OCI-LY3 (cell line): Measurements from ENCODE around the gene SAMD11.
"Not testable (repeated sequence)": the region's sequence is repeated elsewhere in the genome, so short reads cannot be mapped to it uniquely, and the experiment has no call there.

Source experiments
- H2AFZ ChIP-seq: fragments of 200-600, 300-600 bp; shearing (Covaris generic); 2 replicates; pipeline ENCODE4 v1.6.0; 2014; ENCODE audit warnings: antibody characterized with exemption, low read depth, low read length
- H3K27ac ChIP-seq: fragments of 200-600, 300-600 bp; sonication (generic); 2 replicates; pipeline ENCODE4 v1.5.1; 2014; ENCODE audit warnings: mild to moderate bottlenecking, low read length, moderate library complexity, mixed read lengths
- H3K27me3 ChIP-seq: fragments of 200-600, 300-600 bp; sonication (generic); 2 replicates; pipeline ENCODE4 v1.6.1; 2014; ENCODE audit warnings: low read depth, low read length, mixed read lengths
- H3K36me3 ChIP-seq: fragments of 200-600, 300-600 bp; sonication (generic); replicated peaks from 2 replicates; pipeline ENCODE3; 2014; ENCODE audit warnings: low read depth, low read length, mixed read lengths
- H3K4me1 ChIP-seq: fragments of 300-600, 200-600 bp; sonication (generic); 2 replicates; pipeline ENCODE4 v1.6.1; 2014; ENCODE audit warnings: low read length, mixed read lengths
- H3K4me2 ChIP-seq: fragments of 200-600, 300-600 bp; sonication (generic); 2 replicates; pipeline ENCODE4 v1.6.1; 2014; ENCODE audit warnings: low read length, mixed read lengths
- H3K4me3 ChIP-seq: fragments of 300-600, 200-600 bp; sonication (generic); 2 replicates; pipeline ENCODE4 v1.5.1; 2014; ENCODE audit warnings: antibody characterized with exemption, mild to moderate bottlenecking, low read length, moderate library complexity
- H3K79me2 ChIP-seq: fragments of 300-600, 200-600 bp; shearing (Covaris generic); 2 replicates; pipeline ENCODE4 v1.6.1; 2014; ENCODE audit warnings: mild to moderate bottlenecking, low read length, mixed read lengths
- H3K9ac ChIP-seq: fragments of 300-600, 200-600 bp; shearing (Covaris generic); 2 replicates; pipeline ENCODE4 v1.6.0; 2014; ENCODE audit warnings: mild to moderate bottlenecking, low read length, moderate library complexity
- H3K9me3 ChIP-seq: fragments of 200-600, 300-600 bp; shearing (Covaris generic); 2 replicates; pipeline ENCODE4 v1.6.1; 2014; ENCODE audit warnings: low read length, mixed read lengths; ENCODE audit not compliant: insufficient read depth
- H4K20me1 ChIP-seq: fragments of 200-600, 300-600 bp; sonication (generic); 2 replicates; pipeline ENCODE4 v1.6.1; 2016; ENCODE audit warnings: low read length, mixed read lengths; ENCODE audit not compliant: insufficient read depth
- EZH2phosphoT487 ChIP-seq: fragments of 200-600 bp; shearing (Covaris generic); IDR thresholded peaks from 2 replicates; pipeline ENCODE4 v1.6.1; 2018; ENCODE audit warnings: antibody characterized with exemption, mixed run types, low read depth
- TF ChIP-seq, protein P1 (sequence below): fragments of 200-600, 300-600 bp; sonication (generic); IDR thresholded peaks from 2 replicates; pipeline ENCODE4 v1.5.1; 2014; ENCODE audit warnings: antibody characterized with exemption, low read length, low read depth

The SAMD11 gene

DNA sequence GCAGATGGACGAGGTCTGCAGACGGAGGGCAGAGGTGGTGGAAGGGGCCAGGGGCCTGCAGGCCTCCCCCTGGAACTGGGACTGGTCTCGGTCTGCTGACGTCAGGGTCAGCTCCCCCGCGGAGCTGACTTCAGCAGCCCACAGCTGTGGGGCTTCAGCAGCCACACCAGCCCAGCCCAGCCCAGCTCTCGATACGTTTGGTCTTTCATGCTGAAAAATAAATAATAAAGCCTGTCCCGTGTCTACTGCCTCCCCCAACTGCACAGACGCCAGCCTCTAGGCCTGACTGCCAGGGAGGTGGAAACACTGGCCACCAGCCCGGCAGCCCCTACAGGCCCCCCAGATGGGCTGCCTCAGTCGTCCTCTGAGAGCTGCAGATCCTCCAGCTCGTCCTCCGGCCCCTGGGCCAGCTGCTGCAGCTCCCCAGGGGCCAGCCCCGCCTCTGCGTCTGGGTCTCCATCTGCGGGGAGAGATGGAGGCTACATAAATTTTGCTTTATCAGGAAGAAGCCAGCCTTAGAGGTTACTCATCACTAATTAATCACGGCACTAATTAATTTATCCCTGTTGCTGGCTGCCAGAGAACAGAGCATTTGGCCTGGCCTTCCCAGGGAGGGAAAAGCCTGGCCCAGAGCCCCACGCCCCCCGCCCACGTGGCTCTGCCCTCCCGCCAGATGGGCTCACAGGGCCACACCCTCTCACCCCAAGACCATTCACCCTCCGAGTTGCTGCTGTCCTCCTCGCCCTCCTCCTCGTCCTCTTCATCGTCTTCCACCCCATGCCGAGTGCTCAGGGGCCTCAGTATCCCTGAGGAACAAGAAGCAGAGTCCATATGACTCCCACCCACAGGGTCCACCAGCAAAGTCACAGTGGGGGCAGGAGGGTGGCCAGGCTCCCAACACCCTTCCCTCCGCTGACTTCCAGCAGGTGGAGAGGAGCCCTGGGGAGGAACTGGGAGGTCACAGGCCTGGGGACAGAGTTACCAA is 20.9 kb downstream of the SAMD11 start:
- Histone ChIP-seq H3K36me3 (peaks cover 8% of the 10 kb centered on the region), H4K20me1 (peaks cover 17% of the 10 kb centered on the region), H3K9ac (no peak overlapping the region), H3K27ac (no peak overlapping the region), H3K4me2 (no peak overlapping the region), H3K4me3 (no peak overlapping the region), H3K79me2 (no peaks in the 10 kb centered on the region), H2AFZ (no peak overlapping the region), H3K9me3 (no peaks in the 10 kb centered on the region), H3K4me1 (peaks cover 31% of the 10 kb centered on the region), H3K27me3 (peaks cover 31% of the 10 kb centered on the region)
- TF ChIP-seq, protein P1, sequence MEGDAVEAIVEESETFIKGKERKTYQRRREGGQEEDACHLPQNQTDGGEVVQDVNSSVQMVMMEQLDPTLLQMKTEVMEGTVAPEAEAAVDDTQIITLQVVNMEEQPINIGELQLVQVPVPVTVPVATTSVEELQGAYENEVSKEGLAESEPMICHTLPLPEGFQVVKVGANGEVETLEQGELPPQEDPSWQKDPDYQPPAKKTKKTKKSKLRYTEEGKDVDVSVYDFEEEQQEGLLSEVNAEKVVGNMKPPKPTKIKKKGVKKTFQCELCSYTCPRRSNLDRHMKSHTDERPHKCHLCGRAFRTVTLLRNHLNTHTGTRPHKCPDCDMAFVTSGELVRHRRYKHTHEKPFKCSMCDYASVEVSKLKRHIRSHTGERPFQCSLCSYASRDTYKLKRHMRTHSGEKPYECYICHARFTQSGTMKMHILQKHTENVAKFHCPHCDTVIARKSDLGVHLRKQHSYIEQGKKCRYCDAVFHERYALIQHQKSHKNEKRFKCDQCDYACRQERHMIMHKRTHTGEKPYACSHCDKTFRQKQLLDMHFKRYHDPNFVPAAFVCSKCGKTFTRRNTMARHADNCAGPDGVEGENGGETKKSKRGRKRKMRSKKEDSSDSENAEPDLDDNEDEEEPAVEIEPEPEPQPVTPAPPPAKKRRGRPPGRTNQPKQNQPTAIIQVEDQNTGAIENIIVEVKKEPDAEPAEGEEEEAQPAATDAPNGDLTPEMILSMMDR: no peak
- TF ChIP-seq EZH2phosphoT487: no peak

DNA sequence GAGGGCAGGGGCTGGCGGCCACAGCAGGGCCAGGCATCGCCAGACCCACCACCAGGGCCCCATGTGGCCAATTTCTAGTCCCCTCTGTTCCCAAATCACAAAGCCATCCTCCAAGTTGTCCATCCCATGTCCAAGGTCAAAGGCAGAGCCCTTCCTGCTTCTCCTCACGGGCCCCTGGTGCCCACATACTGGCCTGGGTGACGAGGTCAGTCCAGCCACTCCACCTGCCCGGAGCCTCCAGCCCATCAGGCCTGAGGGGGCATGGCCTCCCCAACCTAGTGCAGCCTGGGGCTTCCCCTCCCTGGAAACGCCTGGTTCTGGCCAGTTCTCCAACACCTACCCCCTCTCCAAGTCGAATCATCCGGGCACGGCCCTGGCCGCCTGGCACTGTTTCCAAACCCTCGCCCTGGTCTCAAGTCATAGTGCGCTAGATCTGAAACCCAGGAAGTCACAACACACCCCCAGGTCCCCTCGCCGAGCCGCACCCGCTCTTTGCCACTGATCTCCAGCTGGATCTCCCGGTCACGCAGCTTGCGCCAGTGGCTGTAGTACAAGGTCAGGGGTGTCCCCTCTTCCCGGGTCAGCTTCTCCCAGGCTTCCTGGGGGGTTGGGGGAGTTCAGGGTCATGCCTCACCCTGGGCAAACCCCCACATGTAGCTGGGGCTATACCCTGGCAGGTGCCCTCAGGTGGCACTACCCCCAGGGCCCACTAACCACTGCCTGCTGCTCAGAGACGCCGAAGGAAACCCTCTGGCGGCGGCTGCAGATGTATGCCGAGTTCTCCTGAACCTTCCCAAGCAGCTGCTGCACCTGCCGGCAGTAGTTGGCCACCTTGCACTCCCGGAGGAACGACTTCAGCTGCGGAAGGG is 22.2 kb downstream of the SAMD11 start:
- H3K27ac ChIP-seq: no peak overlapping the region
- H4K20me1 ChIP-seq: peaks cover 29% of the 10 kb centered on the region
- no peaks in the 10 kb centered on the region for H3K9me3 ChIP-seq
- peaks cover 25% of the 10 kb centered on the region for H3K4me1 ChIP-seq
- no peak for TF ChIP-seq EZH2phosphoT487
- TF ChIP-seq, protein P1: no peak
- peaks cover 20% of the 10 kb centered on the region for H3K27me3 ChIP-seq
- no peak overlapping the region for H3K9ac ChIP-seq
- no peaks in the 10 kb centered on the region for H3K79me2 ChIP-seq
- no peak overlapping the region for H3K4me2 ChIP-seq
- H3K36me3 ChIP-seq: peaks cover 17% of the 10 kb centered on the region
- H3K4me3 ChIP-seq: no peak overlapping the region
- no peak overlapping the region for H2AFZ ChIP-seq

DNA sequence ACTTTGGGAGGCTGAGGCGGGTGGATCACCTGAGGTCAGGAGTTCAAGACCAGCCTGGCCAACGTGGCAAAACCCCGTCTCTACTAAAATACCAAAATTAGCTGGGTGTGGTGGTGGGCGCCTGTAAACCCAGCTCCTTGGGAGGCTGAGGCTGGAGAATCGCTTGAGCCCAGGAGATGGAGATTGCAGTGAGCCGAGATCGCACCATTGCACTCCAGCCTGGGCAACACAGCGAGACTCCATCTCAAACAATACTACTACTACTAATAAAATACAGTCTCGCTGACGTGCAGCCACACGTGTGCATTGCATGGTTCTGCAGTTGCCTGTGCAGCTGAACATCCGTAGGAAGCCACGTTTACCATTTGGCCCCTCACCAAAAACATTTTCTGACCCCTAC is 23.1 kb downstream of the SAMD11 start:
- not testable (repeated sequence) for H3K9me3 ChIP-seq, H3K79me2 ChIP-seq, H3K4me2 ChIP-seq, H3K27ac ChIP-seq, H2AFZ ChIP-seq, H3K9ac ChIP-seq, H3K4me3 ChIP-seq
- H3K4me1 ChIP-seq: peaks cover 19% of the 10 kb centered on the region
- H3K27me3 ChIP-seq: peaks cover 11% of the 10 kb centered on the region
- H4K20me1 ChIP-seq: peaks cover 30% of the 10 kb centered on the region
- peaks cover 22% of the 10 kb centered on the region for H3K36me3 ChIP-seq

DNA sequence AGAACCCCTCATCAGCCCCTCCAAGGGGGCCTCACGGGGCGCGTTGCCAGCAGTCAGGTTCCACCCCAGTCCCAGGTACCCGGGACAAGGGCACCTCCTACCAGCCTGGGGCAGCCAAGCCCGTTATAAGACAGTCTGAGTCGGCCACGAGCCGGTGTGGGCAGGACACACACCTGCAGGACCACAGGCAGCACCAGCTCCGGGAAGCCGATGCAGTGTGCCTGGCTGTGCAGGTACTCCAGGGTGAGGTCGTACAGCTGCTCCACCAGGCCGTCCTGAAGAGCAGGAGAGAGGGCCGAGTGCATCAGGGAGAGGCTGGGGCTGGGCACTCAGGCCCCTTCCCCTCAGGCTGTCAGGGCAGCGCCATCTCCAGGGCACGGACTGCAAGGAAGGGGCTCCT is 24.2 kb downstream of the SAMD11 start:
- Histone ChIP-seq H3K27ac (no peak overlapping the region), H3K9me3 (no peaks in the 10 kb centered on the region), H3K27me3 (peaks cover under 1% of the 10 kb centered on the region), H2AFZ (no peak overlapping the region), H3K4me2 (no peak overlapping the region), H3K4me3 (no peak overlapping the region), H3K9ac (no peak overlapping the region), H4K20me1 (peaks cover 27% of the 10 kb centered on the region), H3K36me3 (peaks cover 22% of the 10 kb centered on the region), H3K79me2 (no peaks in the 10 kb centered on the region), H3K4me1 (peaks cover 10% of the 10 kb centered on the region)
- TF ChIP-seq, protein P1: no peak
- TF ChIP-seq EZH2phosphoT487: no peak
